Left cardiac atrium (tissue), 4 donors: ENCODE measurements around the gene SASH3. TPM values are rescaled to one million over a fixed set of nuclear protein-coding genes. Genes with fewer than 3 reads are reported as not detected.
"Not testable (repeated sequence)": the region's sequence is repeated elsewhere in the genome, so short reads cannot be mapped to it uniquely, and the experiment has no call there.

Experiments used
- ATAC-seq, 2 donors: fragments of 200-7000 bp; cut with Tn5 transposase; one replicate each; pipeline ENCODE4 v1.9.1; 2020; ENCODE audit warnings: mild to moderate bottlenecking in 2 of 2, moderate library complexity in 2 of 2
- DNase-seq: peaks from one replicate; pipeline ENCODE4 v3.0.0-alpha.2; 2020
- intact Hi-C, 2 donors: fragments of 100-400 bp; cut with DNase I; formaldehyde crosslinking; loops; one replicate each; pipeline versions ENCODE4 v1.14.1 to v1.15.1; 2022 to 2023
- long read RNA-seq: library from polyadenylated mRNA; unstranded; transcript quantifications from one replicate; pipeline ENCODE4 v2.0.0, GENCODE V29; 2021
- total RNA-seq, 2 donors: library from RNA; stranded (reverse); fragmentation: NEBNext Ultra II Directional; extraction: Animal tissue kit (Norgen Biotek cat#: 25700); gene quantifications; one replicate each; pipeline ENCODE4 v1.2.1, GENCODE V29; 2021
- donor health status: DM: no; HTN: yes; CAD: no.
- donor health status: DM: no; HTN: yes; CAD: no; lungs with severe emphysema.
- donor health status: DM: yes; HTN: yes; CAD: no.
- donor health status: Dilated cardiomyopathy.

The SASH3 gene
- total RNA-seq: 1 to 10 TPM; 5.8 to 9.2 TPM
- long read RNA-seq, partial matches to known transcripts: 0 of 2 reads
- long read RNA-seq, other reads (novel, unspliced or antisense): 0 of 2 reads

DNA sequence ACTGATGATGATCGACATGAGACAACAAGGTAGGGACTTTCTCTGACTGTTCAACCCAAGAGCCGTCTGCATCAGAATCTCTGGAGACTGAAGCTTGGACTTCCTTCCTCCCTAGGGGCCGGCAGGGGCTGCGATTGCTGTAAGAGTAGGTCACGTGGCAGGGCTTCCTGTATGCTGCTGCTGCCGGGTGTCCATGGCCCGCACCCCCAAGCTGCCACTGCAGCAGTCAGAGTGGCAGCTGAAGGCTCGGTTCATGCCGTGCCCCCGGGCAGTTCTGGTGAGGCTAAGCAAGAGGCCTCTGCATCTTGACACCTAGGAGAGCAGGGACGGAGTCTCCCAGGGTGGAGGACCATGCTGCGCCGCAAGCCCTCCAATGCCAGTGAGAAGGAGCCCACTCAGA is at the start of gene SASH3:
TSS of gene SASH3 (plus strand) at position 203 of the 400 bp plus-strand sequence. CDS start at position 352, 149 bp downstream.
- intact Hi-C loops: no loop called here
- ATAC-seq (peak; percentile 60), DNase-seq (peak; percentile 61)

DNA sequence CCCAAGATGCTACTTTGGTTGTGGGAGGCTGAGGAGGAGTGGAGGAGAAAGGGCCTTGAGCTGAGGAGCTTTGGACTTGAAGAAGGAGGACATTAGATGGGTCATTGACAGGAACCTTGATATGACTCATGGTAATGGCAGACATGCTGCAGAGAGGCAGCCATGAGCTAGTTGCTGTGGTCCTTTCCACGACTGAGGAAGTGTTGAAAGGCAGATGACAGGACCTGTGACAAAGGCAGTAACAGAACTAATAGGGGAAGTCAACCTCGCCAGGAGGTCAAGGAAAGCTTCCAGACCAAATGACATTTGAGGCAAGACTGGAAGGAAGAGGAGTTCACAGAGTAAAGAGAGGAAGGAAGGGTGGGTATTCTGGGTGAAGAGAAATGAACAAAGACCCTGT is 48.5 kb upstream of the SASH3 start:
- intact Hi-C loops: no loop called here
- ATAC-seq: no peak

DNA sequence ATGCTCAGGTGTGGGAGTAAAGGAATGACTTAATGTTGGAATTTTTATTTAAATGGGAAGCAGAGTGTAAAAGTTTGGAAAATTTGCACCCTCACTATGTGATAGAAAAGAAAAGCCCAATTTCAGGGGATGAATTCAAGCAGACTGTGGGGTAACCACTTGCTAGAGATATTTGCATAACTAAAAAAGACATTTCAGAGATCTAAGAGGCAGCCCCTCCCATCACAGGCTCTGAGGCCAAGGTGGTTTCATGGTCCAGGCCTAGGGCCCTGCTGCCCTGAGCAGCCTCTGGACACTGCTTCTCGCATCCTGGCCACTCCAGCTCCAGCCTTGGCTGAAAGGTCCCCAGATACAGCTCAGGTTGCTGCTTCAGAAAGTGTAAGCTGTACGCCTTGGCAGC is 46.9 kb upstream of the SASH3 start:
- intact Hi-C loops: no loop called here

More for the DNA sequence above, 48.5 kb upstream of the SASH3 start:
- no peak for DNase-seq

DNA sequence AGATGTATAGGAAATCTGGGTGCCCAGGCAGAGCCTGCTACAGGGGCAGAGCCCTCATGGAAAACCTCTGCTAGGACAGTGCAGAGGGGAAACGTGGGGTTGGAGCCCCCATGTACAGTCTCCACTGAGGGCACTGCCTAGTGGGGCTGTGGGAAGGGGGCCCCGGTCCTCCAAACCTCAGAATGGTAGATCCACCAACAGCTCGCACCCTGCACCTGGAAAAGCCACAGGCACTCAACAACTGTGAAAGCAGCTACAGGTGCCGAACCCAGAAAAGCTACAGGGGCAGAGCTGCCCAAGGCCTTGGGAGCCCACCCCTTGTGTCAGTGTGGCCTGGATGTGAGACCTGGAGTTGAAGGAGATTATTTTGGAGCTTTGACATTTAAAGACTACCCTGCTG is 46.4 kb upstream of the SASH3 start:
- ATAC-seq (no peak), DNase-seq (no peak)
- intact Hi-C loops: no loop called here

More for the DNA sequence above, 46.9 kb upstream of the SASH3 start:
- ATAC-seq (no peak), DNase-seq (no peak)

DNA sequence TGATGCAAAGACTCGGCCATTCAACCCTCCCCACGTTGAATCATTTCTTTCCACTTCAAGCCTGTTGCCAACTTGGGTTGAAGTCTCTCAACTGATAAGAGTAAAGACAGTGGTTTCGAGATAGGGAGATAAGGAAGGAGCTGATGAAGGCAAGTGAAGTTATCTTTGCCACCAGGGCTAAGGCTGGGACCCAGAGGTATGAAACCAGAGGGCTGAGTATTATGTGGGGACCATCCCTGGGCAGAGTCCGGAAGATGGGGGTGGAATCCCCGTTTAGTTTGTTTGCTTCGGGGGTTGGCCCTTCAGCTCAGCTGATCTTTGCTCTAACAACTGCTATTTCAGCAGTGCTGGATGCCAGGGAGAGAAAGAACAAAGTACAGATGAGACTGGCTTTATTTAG is 43.3 kb upstream of the SASH3 start:
- ATAC-seq: no peak
- intact Hi-C loops: no loop called here
- DNase-seq: no peak

DNA sequence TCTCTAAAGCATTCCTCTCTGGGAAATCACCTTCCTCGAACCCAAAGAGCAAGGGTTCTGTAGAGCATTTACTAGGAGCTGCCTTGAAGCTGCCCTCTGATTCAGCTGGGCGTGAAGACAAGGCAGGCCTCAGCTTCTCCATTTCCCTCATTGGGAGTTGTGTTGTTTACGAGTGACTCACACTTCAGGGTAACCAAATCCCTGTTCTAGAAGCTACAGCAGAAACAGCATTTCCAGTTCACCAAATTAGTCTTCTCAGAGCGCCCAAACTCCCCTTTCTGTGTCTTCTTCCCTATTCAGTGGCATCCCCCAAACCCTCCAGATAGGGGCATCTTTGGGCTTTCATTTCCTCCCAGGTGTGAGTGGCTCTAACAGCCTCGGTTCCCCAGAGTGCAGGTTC is 41.8 kb upstream of the SASH3 start:
- intact Hi-C loops: no loop called here
- ATAC-seq: peak in 1 of 2 donors; percentile 69
- DNase-seq: no peak

DNA sequence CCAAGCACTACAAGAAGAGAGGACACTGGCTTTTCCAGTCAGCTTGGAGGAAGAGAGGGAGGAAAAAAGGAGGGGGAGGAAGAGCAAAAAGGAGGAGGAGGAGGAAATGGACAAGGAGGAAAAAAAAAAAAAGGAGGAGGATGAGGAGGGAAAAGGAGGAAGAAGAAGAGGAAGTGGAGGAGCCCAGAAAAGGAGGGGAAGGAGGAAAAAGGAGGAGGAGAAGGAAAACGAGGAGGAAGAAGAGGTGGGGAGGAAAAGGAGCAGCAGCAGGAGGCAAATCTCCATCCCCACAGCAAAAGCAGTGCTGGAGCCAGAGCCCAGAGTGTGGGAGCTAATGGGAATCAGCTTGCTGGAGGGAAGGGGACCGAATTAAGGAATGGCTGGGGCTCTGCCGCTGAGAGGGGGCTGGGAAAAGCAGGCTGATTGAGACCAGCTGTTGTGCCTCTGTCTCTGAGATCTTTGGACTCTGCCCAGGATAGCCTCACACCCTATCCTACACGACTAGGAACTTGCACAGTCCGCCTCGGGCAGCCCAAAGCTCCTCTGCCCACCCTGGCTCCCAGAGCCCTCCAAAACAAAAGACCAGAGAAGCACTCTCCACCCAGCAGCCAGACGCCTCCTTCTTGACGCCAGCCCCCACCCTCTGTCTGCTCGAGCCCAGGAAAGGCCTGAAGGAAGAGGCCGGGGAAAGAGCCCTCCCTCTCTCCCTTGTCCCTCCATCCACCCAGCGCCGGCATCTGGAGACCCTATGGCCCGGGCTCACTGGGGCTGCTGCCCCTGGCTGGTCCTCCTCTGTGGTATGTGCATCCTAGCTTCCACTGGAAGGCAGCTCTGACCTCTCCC is 41.1 kb upstream of the SASH3 start, which contains the start of gene XPNPEP2:
TSS of gene XPNPEP2 (plus strand) at position 514 of the 843 bp plus-strand sequence. CDS start at position 749, 235 bp downstream.
- intact Hi-C loops: no loop called here
- DNase-seq (peak; percentile 41), ATAC-seq (peak; percentile 56 to 87)

DNA sequence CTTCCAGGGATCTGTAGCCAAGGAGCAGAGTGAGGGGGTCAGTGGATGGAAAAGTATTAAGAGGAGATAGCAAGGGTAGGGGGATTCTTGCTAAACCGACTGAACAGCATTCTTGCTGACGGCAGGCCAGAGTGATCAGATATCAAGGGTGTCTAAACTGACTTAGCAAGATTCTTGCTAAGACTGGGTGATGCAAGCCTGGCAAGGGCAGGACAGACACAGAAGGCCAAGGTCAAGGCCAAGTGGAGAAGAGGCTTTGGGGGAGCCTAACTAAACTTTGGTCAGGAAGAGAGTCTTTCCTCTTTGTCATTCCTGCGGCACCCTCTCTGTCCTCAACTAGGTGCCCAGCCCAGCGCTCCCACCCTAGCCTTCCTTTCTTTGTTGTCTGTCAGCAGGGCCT is 40.2 kb upstream of the SASH3 start:
- ATAC-seq (no peak), DNase-seq (no peak)
- intact Hi-C loops: no loop called here

DNA sequence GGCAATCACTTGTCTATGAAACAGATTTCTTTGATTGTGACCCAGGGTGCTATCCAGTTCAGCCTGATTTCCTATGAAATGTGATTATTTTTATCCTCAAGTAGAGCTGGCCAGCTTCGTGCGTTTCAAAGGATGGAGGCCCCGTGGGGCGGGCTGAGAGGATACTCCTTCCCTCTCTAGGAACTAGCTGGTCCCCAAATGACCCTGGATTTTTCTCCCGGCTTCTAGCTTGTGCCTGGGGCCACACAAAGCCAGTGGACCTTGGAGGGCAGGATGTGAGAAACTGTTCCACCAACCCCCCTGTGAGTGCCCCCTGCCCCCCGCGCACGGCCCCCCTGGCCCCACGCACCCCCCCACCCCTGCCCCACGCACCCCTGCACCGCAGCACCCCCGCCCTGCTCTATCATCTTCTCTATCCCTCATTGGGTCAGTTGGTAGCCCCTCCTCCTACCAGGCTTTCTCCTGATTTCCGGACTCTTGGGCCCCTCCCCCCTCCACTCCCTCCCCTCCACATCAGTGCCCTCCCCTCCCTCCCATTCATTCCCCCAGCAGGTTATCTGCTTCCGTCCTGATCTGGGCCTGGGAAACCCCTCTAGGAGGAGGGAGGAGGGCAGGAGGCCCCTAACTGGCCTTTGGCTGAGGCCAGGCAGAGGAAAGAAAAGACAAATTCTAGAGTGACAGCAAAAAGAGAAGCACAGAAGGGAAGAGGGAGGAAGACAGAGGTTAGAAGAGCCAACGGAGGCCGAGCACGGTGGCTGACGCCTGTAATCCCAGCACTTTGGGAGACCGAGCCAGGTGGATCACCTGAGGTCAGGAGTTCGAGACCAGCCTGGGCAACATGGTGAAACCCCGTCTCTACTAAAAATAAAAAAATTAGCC is 37.6 kb upstream of the SASH3 start:
- no peak for DNase-seq
- intact Hi-C loops: no loop called here
- ATAC-seq: no peak

DNA sequence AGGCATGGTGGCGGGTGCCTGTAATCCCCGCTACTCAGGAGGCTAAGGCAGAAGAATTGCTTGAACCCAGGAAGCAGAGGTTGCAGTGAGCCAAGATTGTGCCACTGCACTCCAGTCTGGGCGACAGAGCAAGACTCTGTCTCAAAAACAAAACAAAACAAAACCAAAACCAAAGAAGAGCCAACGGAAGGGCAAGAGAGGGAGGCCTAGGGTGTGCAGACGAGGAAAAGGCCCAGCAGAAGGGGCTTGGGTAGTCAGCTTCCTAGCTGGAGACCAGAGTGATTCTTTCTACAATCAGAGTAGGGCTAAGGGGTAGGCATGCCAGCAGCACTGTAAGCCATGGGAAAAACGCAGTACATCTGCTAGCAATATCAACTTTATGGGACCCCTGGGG is 37.0 kb upstream of the SASH3 start:
- ATAC-seq, intact Hi-C loops, DNase-seq: not testable (repeated sequence)

DNA sequence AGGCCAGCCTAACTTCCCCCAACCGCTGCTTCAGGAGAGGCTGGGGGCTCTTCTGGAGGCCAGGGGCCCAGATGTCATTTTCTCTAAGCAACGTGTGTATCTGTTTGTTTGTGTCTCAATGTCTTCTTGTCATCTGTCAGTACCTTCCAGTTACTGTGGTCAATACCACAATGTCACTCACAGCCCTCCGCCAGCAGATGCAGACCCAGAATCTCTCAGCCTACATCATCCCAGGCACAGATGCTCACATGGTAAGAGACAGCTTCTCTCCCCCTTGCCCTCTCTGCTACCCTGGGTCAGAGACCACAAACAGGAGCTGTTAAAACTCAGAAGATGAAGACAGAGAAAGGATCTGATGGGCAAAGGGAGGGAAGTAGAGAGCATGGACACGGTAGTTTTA is 35.9 kb upstream of the SASH3 start:
- ATAC-seq (no peak), DNase-seq (no peak)
- intact Hi-C loops: no loop called here

DNA sequence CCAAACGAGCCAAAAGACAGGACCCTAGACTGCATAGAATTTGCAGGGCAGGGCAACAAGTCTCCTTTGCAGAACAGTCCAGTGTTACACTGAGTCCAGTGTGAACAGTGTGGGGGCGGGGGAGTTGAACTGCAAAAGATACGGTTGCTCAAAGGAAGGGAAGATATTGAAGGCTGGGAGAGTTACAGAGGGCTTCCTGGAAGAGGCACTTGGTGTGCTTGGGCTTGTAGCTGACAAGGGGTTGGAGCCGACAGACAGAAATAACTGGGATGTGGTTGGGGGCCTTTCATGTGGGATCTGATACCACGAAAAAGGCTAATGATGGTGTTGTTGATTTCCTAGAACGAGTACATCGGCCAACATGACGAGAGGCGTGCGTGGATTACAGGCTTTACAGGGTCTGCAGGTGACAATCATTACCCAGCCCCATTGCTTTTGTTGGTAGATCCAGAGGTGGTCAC is 34.9 kb upstream of the SASH3 start:
- intact Hi-C loops: no loop called here
- DNase-seq (no peak), ATAC-seq (no peak)

DNA sequence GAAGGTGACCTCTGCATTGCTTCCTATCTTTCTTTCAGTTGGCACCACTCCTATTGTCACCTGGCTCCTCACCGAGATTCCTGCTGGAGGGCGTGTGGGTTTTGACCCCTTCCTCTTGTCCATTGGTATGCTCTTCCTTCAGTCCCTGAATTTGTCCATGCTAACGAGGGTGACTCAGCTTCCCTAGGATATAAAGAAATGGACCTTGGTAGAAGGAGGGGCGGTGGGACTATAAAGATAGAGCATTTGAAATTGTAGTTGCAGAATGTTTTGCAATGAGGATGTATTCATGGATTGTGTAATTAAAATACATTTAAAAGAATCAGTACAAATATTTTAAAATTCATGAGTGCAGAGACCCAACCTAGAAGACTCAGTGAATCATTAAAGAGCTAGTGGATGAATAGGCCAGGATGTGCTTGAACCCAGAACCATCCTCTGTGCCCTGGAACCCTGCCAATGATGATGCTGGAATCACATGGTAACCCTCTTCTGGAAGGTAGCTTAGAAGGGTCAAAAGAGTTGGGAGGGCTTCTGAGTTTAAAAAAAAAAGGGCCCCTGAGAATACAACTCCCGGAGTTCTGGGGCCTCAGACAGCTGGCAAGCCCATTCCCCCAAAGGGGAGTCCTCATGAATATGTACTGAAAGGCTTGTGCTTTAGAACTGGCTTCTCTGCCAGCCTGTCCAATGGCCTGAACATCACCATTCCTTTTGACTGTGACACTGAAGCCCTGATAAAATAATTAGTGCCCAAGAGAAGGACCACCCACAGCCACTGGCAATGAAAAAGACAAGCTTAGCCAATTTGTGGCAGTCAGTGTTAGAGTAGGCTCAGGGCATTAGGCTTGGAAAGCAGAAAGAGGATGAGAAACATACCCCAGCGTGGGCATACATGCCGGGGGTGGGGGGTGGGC is 32.9 kb upstream of the SASH3 start:
- DNase-seq (no peak), ATAC-seq (no peak)
- intact Hi-C loops: no loop called here

DNA sequence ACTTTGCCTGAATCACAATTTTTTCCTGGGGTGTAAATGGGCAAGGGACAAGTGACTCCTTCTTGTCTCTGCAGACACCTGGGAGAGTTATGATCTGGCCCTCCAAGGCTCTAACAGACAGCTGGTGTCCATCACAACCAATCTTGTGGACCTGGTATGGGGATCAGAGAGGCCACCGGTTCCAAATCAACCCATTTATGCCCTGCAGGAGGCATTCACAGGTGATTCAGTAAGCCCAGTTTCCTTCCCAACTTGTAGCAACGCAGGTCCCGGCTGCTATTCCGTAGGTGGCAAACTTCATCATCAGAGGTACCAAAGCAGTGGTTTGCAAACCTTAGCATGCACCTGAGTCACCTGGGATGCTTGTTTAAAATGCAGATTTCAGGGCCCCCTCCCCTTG is 32.2 kb upstream of the SASH3 start:
- DNase-seq: no peak
- no peak for ATAC-seq
- intact Hi-C loops: no loop called here

DNA sequence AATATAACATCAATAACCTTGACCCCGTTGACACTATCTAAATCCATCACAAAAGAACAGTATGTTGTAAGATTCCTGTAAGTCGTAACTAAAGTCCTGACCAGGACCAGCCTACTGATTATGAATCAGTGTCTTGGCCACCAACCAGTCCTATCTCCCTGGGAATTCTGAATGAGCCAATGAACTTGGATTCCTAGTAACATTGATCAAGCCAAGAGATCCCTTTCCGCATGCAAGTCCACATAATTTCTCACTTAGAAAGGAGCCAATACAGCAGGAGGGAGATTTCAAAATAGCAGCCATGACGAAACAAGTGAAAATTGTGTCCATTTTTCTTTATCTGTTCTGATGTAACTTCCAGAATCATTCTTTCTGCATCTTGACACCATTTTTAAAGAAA is 31.4 kb upstream of the SASH3 start:
- intact Hi-C loops: no loop called here
- ATAC-seq (peak; percentile 75 to 82), DNase-seq (no peak)

DNA sequence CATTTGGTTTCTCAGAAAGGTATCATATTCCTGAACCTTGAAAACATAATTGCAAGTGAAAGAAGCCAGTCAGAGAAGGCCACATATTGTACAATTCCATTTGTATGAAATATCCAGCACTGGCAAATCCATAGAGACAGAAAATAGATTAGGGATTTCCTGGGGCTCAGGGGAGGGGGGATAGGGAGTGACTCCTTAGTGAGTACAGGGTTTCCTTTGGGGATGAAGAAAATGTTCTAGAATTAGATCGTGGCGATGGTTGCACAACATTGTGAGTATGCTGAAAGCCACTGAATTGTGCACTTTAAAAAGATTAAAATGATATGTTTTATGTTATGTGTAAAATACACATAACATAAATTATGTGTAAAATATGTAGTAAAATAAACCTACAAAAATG is 30.7 kb upstream of the SASH3 start:
- intact Hi-C loops: no loop called here
- DNase-seq: no peak
- ATAC-seq: peak in 1 of 2 donors; percentile 34

DNA sequence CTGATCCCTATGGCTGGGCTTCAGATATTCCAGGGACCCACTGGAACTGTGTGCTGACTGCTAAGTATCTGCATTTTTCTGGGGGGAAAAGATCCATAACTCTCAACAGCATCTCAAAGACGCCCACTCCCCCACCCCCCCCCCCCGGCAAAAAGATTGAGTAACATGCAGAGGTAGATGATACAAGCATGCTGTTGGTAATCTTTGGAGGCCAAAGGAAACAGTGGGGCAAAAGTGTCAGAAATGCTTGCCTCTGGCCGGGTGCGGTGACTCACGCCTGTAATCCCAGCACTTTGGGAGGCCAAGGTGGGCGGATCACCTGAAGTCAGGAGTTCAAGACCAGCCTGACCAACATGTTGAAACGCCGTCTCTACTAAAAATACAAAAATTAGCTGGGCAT is 28.8 kb upstream of the SASH3 start:
- DNase-seq (no peak), ATAC-seq (no peak)

DNA sequence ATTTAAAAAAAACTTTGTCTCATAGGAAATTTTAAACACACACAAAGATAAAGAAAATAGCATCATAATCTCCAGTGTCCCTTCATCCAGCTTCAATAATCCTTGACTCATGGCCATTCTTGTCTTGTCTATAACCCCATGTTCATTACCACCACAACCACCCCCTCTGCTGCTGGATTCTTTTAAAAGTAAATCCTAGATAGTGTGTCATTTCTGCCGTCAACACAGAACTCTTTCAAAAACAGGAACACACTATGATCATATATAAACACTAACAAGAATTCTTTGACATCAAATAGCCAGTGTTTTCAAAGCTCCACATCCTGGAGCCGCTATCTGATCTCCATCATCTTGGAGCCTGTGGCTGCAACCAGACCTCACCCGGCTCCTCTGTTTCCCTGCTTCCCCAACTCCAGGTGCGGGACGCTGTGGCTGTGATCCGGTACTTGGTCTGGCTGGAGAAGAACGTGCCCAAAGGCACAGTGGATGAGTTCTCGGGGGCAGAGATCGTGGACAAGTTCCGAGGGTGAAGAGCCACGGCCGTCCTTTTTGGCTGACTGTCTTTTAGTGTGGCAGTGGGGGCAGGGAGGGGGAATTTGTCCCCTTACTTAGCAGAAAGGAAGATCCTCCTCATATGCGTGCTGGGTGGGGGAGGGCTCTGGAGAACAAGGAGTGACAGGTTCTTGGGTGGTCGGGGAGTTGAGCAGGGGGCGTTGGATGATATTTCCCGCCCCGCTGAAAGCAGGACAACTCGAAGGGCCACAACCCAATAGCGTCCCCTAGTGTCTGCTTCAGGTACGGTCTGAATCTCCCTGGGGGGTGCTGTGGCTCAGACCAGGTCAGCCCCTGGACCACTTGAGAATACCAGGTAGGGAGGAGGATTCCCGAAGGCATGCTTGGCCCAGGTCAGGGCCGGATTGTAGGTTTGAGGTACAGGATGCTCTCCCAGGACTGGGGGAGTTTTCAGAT is 25.4 kb upstream of the SASH3 start:
- no peak for ATAC-seq
- intact Hi-C loops: no loop called here
- DNase-seq: no peak

More for the DNA sequence above, 28.8 kb upstream of the SASH3 start:
- intact Hi-C loops: no loop called here
